Astrocyte (in vitro differentiated cells and primary cell): ENCODE results near the gene LYG1.

ENCODE experiments used
- EZH2 ChIP-seq: IDR thresholded peaks from 2 replicates; pipeline ENCODE4 v1.6.1; 2012; ENCODE audit warnings: mild to moderate bottlenecking, low read length, inconsistent platforms; ENCODE audit not compliant: insufficient read depth
- TF ChIP-seq, protein P1 (sequence below): IDR thresholded peaks from 2 replicates; pipeline ENCODE4 v1.5.1; 2011; ENCODE audit warnings: low read depth, mild to moderate bottlenecking, inconsistent platforms, low read length, moderate library complexity; ENCODE audit not compliant: insufficient read depth

- TF ChIP-seq, protein P1, sequence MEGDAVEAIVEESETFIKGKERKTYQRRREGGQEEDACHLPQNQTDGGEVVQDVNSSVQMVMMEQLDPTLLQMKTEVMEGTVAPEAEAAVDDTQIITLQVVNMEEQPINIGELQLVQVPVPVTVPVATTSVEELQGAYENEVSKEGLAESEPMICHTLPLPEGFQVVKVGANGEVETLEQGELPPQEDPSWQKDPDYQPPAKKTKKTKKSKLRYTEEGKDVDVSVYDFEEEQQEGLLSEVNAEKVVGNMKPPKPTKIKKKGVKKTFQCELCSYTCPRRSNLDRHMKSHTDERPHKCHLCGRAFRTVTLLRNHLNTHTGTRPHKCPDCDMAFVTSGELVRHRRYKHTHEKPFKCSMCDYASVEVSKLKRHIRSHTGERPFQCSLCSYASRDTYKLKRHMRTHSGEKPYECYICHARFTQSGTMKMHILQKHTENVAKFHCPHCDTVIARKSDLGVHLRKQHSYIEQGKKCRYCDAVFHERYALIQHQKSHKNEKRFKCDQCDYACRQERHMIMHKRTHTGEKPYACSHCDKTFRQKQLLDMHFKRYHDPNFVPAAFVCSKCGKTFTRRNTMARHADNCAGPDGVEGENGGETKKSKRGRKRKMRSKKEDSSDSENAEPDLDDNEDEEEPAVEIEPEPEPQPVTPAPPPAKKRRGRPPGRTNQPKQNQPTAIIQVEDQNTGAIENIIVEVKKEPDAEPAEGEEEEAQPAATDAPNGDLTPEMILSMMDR: no peak
- TF ChIP-seq EZH2: no peak
These were observed 15.5 kb downstream of the LYG1 start for GRCh38 chr2:99285526-99285925.
